A549 (cell line): ENCODE data around the gene SLC37A1. TPM values are rescaled to one million over a fixed set of nuclear protein-coding genes. Genes with fewer than 3 reads are reported as not detected.

Experiments
- ATAC-seq, 2 experiments: fragments of 200-7000 bp in 1 of 2; fragments of >200 bp in 1 of 2; cut with Nextera tagmentation in 1 of 2; cut with Tn5 transposase in 1 of 2; 3 replicates each; pipeline versions ENCODE4 v1.8.0 to v1.9.1; 2018 to 2020; ENCODE audit warnings: mild to moderate bottlenecking in 1 of 2, moderate library complexity in 1 of 2
- CTCF ChIA-PET: fragments of 300-600 bp; sonication (Branson Sonifier 250); formaldehyde crosslinking; extraction: SDS; loops from one replicate; lab custom pipeline; 2021; ENCODE audit warnings: antibody characterized with exemption, inconsistent platforms; lab: Yijun Ruan, JAX
- POLR2A ChIA-PET: fragments of 350-600 bp; formaldehyde crosslinking; extraction: SDS; loops from one replicate; lab custom pipeline; 2021; ENCODE audit warnings: antibody characterized with exemption, inconsistent platforms; lab: Yijun Ruan, JAX
- DNase-seq, 2 experiments: peaks; one replicate each; pipeline versions ENCODE4 v3.0.0 to v3.0.0-alpha.2; 2011 to 2016; ENCODE audit warnings: low read depth in 1 of 2, low spot score in 1 of 2
- FAIRE-seq: peaks from 2 replicates; lab custom pipeline; 2011; peaks lifted over from hg19 to GRCh38; lab: Jason Lieb, UNC
- H3K27ac ChIP-seq, 2 experiments: fragments of >200 bp; sonication (Bioruptor Twin); formaldehyde crosslinking; 3 replicates each; pipeline ENCODE4 v1.5.1; 2016 to 2017
- H3K4me1 ChIP-seq: fragments of >200 bp; sonication (Bioruptor Twin); formaldehyde crosslinking; 3 replicates; pipeline ENCODE4 v1.6.1; 2016
- H3K4me2 ChIP-seq: fragments of >200 bp; sonication (Bioruptor Twin); formaldehyde crosslinking; 3 replicates; pipeline ENCODE4 v1.6.1; 2016
- H3K4me3 ChIP-seq: fragments of >200 bp; sonication (Bioruptor Twin); formaldehyde crosslinking; 3 replicates; pipeline ENCODE4 v1.5.1; 2016
- H3K9me3 ChIP-seq: fragments of >200 bp; sonication (Bioruptor Twin); formaldehyde crosslinking; 3 replicates; pipeline ENCODE4 v1.6.1; 2016
- CBX2 ChIP-seq: fragments of 200-600 bp; sonication (generic); IDR thresholded peaks from 2 replicates; pipeline ENCODE4 v1.6.1; 2016; ENCODE audit warnings: low read depth, mild to moderate bottlenecking, borderline replicate concordance
- CHD4 ChIP-seq: fragments of 200-600 bp; sonication (generic); IDR thresholded peaks from 2 replicates; pipeline ENCODE4 v1.6.1; 2016; ENCODE audit warnings: antibody characterized with exemption, mild to moderate bottlenecking, borderline replicate concordance
- EP300 ChIP-seq, 2 experiments: fragments of >200 bp; sonication (Bioruptor Twin); formaldehyde crosslinking; IDR thresholded peaks; 2 replicates in 1 of 2; 3 replicates in 1 of 2; pipeline ENCODE4 v1.6.1; 2016 to 2017
- FOSB ChIP-seq: fragments of 250-450 bp; sonication (Bioruptor Pico); IDR thresholded peaks from 2 replicates; pipeline ENCODE4 v1.5.0; 2020; ENCODE audit warnings: mild to moderate bottlenecking, moderate library complexity
- FOSL2 ChIP-seq, 2 experiments: fragments of 450-650 bp in 1 of 2; fragments of >200 bp in 1 of 2; sonication (Bioruptor Twin) in 1 of 2; formaldehyde crosslinking; IDR thresholded peaks; 2 replicates each; pipeline versions ENCODE4 v1.5.0 to v1.6.1; 2016 to 2020; ENCODE audit warnings: mild to moderate bottlenecking in 1 of 2, moderate library complexity in 1 of 2
- FOXS1 ChIP-seq: fragments of 250-450 bp; sonication (Bioruptor Pico); IDR thresholded peaks from 2 replicates; pipeline ENCODE4 v1.5.0; 2020; ENCODE audit warnings: mild to moderate bottlenecking, moderate library complexity
- JUN ChIP-seq, 2 experiments: fragments of >200 bp; sonication (Bioruptor Twin); formaldehyde crosslinking; IDR thresholded peaks; 2 replicates in 1 of 2; 3 replicates in 1 of 2; pipeline ENCODE4 v1.6.1; 2016 to 2017
- JUNB ChIP-seq: fragments of >200 bp; sonication (Bioruptor Twin); formaldehyde crosslinking; IDR thresholded peaks from 2 replicates; pipeline ENCODE4 v1.6.1; 2016
- MAFK ChIP-seq: fragments of 450-650 bp; IDR thresholded peaks from 2 replicates; pipeline ENCODE4 v1.6.1; 2014; ENCODE audit not compliant: partially characterized antibody
- MYC ChIP-seq: IDR thresholded peaks from 2 replicates; pipeline ENCODE4 v1.6.1; 2012; ENCODE audit warnings: mild to moderate bottlenecking, inconsistent platforms, low read length, improper control_type of control experiment, borderline replicate concordance
- NPAS2 ChIP-seq: fragments of 250-450 bp; sonication (Bioruptor Pico); IDR thresholded peaks from 2 replicates; pipeline ENCODE4 v1.8.0; 2022; ENCODE audit warnings: mild to moderate bottlenecking, moderate library complexity, borderline replicate concordance
- POLR2AphosphoS2 ChIP-seq: conservative IDR thresholded peaks from 2 replicates; pipeline ENCODE4 v1.6.1; 2012; ENCODE audit warnings: low read length, improper control_type of control experiment, inconsistent platforms
- RARB ChIP-seq: fragments of 250-450 bp; sonication (Bioruptor Pico); IDR thresholded peaks from 2 replicates; pipeline ENCODE4 v1.8.0; 2021; ENCODE audit warnings: mild to moderate bottlenecking, moderate library complexity
- RCOR1 ChIP-seq: fragments of 150-350 bp; IDR thresholded peaks from 2 replicates; pipeline ENCODE4 v1.6.1; 2014; ENCODE audit warnings: antibody characterized with exemption, low read length, low read depth
- TFCP2L1 ChIP-seq: fragments of 250-450 bp; sonication (Bioruptor Pico); IDR thresholded peaks from 2 replicates; pipeline ENCODE4 v1.5.0; 2021; ENCODE audit warnings: mild to moderate bottlenecking
- ZC3H11A ChIP-seq: fragments of 450-650 bp; IDR thresholded peaks from 2 replicates; pipeline ENCODE4 v1.6.1; 2014; ENCODE audit warnings: antibody characterized with exemption, mild to moderate bottlenecking
- ZNF302 ChIP-seq: fragments of 250-450 bp; sonication (Bioruptor Pico); IDR thresholded peaks from 2 replicates; pipeline ENCODE4 v1.9.0; 2021; ENCODE audit warnings: inconsistent platforms, mild to moderate bottlenecking, moderate library complexity
- whole genome bisulfite sequencing: methylation state at CpG from one replicate; pipeline ENCODE4 v1.1.6; 2017; ENCODE audit errors: missing lambda C conversion rate; 5-methylcytosine and 5-hydroxymethylcytosine counted together
- polyA plus RNA-seq, 4 experiments: library from polyadenylated mRNA; depleted of rRNA in 3 of 4; stranded (reverse); fragments of >200 nt; fragmentation: RNase III in 1 of 4; extraction: RNeasy Plus Mini Kit Qiagen cat#74134 plus additional on column Dnase treatment in 1 of 4; gene quantifications; 2 replicates in 3 of 4; 3 replicates in 1 of 4; pipeline ENCODE4 v1.2.3, GENCODE V29; 2011 to 2017
- TF ChIP-seq, protein P1 (sequence below): fragments of 250-450 bp; sonication (Bioruptor Pico); IDR thresholded peaks from 2 replicates; pipeline ENCODE4 v1.5.0; 2020; ENCODE audit warnings: low read depth, mild to moderate bottlenecking, moderate library complexity
- TF ChIP-seq, protein P2 (sequence below): fragments of 450-650 bp; IDR thresholded peaks from 2 replicates; pipeline ENCODE4 v1.6.1; 2014; ENCODE audit warnings: antibody characterized with exemption
- TF ChIP-seq, protein P3 (sequence below): IDR thresholded peaks from 2 replicates; pipeline ENCODE4 v1.6.1; 2012; ENCODE audit warnings: low read depth, borderline replicate concordance
- TF ChIP-seq, protein P4 (sequence below): fragments of 150-350 bp; IDR thresholded peaks from 2 replicates; pipeline ENCODE4 v1.6.1; 2014; ENCODE audit warnings: low read depth, mild to moderate bottlenecking, low read length
- TF ChIP-seq, protein P5 (sequence below): IDR thresholded peaks from 2 replicates; pipeline ENCODE4 v1.6.1; 2012
- TF ChIP-seq, protein P6 (sequence below): fragments of >200 bp; sonication (Bioruptor Twin); formaldehyde crosslinking; IDR thresholded peaks from 3 replicates; pipeline ENCODE4 v1.6.1; 2016
- TF ChIP-seq, protein P7 (sequence below): fragments of 200-600 bp; sonication (generic); IDR thresholded peaks from 2 replicates; pipeline ENCODE4 v1.6.1; 2016; ENCODE audit warnings: antibody characterized with exemption, mild to moderate bottlenecking, moderate library complexity

The SLC37A1 gene
- polyA plus RNA-seq, 2 of the 4 experiments (the other 2 are of a cell fraction): 1.9 to 2.1 TPM

DNA sequence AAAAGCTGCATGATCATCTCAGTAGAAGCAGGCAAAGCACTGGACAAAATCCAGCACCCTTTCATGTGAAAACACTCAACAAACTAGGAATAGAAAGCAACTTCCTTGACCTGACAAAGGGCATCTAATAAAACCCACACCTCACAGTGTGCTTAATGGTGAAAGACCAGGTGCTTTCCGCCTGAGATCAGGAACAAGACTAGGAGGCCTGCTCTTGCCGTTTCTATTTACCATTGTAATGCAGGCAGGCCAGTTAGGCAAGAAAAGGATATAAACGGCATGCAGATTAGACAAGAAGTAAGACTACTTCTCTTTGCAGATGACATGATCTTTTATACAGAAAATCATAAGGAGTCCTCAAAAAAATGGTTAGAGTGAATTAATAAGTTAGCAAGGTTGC, 37.2 kb downstream of the SLC37A1 start:
- 71% methylated on average over 3 of the region's 3 CpGs for WGBS
- CTCF ChIA-PET: no interaction called here

DNA sequence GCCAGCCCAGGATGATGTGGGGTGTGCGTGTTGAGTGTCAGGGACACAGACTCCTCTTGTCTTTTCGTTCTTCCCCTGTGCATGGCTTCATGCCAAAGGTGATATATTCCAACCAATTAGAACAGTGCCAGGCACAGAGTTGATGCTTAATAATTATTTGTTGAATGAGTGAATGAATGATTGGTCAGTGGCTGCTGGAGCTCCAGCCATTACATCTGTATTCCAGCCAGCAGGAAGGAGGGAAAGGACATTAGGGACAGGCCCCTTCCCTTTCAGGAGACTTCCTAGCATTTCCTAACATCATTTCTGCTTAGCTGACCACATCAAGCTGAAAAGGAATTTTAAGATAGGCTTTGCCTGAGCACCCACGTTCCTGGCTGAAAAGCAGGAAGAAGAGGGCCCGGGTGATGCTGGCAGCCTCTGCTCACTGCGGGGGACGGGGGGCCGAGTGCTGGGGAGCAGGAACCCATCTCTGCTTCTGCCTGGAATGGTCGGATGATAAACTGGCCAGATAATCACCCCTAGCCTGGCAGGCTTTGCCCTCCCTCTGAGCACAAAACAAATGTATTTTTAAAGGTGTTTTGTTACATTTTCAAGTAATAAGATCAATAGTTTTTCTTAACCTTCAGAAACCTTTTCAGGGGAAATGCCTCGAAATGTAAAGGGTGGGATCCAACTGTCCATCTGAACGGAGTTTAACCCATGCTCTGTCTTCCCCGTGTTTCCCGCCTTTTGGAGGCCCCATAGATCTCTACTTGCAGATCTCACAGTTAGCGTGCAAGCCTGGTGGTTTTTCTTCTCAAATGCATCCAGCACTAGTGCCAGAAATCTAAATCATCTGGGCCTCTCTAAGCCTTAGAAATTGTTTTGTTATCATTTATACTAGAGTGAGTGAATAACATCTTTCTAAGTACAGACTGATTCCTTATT, 39.0 kb downstream of the SLC37A1 start:
- H3K4me2 ChIP-seq: no peak overlapping the region
- H3K4me1 ChIP-seq: no peaks in the 10 kb centered on the region
- DNase-seq (no peak), FAIRE-seq (no peak), ATAC-seq (no peak)
- ChIA-PET CTCF (no interaction called here), POLR2A (no interaction called here)
- H3K4me3 ChIP-seq: no peak overlapping the region
- H3K27ac ChIP-seq: no peak overlapping the region
- H3K9me3 ChIP-seq: no peaks in the 10 kb centered on the region
- 76% methylated on average over 13 of the region's 13 CpGs for WGBS
- TF ChIP-seq MYC (no peak), MAFK (no peak), ZNF302 (no peak), FOSL2 (IDR thresholded peaks at IDR 0.05) (no peak), FOSL2 (CRISPR knock-in tag; IDR thresholded peaks at IDR 0.05) (no peak), JUNB (no peak), POLR2AphosphoS2 (no peak), CBX2 (no peak), FOXS1 (CRISPR knock-in tag) (no peak), EP300 (IDR thresholded peaks at IDR 0.05) (no peak), JUN (IDR thresholded peaks at IDR 0.05) (no peak)
- TF ChIP-seq, protein P1, sequence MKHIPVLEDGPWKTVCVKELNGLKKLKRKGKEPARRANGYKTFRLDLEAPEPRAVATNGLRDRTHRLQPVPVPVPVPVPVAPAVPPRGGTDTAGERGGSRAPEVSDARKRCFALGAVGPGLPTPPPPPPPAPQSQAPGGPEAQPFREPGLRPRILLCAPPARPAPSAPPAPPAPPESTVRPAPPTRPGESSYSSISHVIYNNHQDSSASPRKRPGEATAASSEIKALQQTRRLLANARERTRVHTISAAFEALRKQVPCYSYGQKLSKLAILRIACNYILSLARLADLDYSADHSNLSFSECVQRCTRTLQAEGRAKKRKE (CRISPR knock-in tag): no peak
- TF ChIP-seq, protein P2, sequence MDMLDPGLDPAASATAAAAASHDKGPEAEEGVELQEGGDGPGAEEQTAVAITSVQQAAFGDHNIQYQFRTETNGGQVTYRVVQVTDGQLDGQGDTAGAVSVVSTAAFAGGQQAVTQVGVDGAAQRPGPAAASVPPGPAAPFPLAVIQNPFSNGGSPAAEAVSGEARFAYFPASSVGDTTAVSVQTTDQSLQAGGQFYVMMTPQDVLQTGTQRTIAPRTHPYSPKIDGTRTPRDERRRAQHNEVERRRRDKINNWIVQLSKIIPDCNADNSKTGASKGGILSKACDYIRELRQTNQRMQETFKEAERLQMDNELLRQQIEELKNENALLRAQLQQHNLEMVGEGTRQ: no peak
- TF ChIP-seq, protein P3, sequence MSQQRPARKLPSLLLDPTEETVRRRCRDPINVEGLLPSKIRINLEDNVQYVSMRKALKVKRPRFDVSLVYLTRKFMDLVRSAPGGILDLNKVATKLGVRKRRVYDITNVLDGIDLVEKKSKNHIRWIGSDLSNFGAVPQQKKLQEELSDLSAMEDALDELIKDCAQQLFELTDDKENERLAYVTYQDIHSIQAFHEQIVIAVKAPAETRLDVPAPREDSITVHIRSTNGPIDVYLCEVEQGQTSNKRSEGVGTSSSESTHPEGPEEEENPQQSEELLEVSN: no peak
- TF ChIP-seq, protein P4, sequence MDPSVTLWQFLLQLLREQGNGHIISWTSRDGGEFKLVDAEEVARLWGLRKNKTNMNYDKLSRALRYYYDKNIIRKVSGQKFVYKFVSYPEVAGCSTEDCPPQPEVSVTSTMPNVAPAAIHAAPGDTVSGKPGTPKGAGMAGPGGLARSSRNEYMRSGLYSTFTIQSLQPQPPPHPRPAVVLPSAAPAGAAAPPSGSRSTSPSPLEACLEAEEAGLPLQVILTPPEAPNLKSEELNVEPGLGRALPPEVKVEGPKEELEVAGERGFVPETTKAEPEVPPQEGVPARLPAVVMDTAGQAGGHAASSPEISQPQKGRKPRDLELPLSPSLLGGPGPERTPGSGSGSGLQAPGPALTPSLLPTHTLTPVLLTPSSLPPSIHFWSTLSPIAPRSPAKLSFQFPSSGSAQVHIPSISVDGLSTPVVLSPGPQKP: no peak
- TF ChIP-seq, protein P5, sequence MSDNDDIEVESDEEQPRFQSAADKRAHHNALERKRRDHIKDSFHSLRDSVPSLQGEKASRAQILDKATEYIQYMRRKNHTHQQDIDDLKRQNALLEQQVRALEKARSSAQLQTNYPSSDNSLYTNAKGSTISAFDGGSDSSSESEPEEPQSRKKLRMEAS: no peak
- TF ChIP-seq, protein P6, sequence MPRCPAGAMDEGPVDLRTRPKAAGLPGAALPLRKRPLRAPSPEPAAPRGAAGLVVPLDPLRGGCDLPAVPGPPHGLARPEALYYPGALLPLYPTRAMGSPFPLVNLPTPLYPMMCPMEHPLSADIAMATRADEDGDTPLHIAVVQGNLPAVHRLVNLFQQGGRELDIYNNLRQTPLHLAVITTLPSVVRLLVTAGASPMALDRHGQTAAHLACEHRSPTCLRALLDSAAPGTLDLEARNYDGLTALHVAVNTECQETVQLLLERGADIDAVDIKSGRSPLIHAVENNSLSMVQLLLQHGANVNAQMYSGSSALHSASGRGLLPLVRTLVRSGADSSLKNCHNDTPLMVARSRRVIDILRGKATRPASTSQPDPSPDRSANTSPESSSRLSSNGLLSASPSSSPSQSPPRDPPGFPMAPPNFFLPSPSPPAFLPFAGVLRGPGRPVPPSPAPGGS: no peak

More for the DNA sequence above, 37.2 kb downstream of the SLC37A1 start:
- no peaks in the 10 kb centered on the region for H3K4me1 ChIP-seq
- H3K9me3 ChIP-seq: no peaks in the 10 kb centered on the region
- ATAC-seq (no peak), FAIRE-seq (no peak), DNase-seq (no peak)
- no peak overlapping the region for H3K4me2 ChIP-seq
- no peak for TF ChIP-seq RCOR1
- TF ChIP-seq EP300 (IDR thresholded peaks at IDR 0.05): no peak
- TF ChIP-seq MAFK: no peak
- TF ChIP-seq ZC3H11A: no peak
- TF ChIP-seq FOSB (CRISPR knock-in tag): no peak
- TF ChIP-seq, protein P7, sequence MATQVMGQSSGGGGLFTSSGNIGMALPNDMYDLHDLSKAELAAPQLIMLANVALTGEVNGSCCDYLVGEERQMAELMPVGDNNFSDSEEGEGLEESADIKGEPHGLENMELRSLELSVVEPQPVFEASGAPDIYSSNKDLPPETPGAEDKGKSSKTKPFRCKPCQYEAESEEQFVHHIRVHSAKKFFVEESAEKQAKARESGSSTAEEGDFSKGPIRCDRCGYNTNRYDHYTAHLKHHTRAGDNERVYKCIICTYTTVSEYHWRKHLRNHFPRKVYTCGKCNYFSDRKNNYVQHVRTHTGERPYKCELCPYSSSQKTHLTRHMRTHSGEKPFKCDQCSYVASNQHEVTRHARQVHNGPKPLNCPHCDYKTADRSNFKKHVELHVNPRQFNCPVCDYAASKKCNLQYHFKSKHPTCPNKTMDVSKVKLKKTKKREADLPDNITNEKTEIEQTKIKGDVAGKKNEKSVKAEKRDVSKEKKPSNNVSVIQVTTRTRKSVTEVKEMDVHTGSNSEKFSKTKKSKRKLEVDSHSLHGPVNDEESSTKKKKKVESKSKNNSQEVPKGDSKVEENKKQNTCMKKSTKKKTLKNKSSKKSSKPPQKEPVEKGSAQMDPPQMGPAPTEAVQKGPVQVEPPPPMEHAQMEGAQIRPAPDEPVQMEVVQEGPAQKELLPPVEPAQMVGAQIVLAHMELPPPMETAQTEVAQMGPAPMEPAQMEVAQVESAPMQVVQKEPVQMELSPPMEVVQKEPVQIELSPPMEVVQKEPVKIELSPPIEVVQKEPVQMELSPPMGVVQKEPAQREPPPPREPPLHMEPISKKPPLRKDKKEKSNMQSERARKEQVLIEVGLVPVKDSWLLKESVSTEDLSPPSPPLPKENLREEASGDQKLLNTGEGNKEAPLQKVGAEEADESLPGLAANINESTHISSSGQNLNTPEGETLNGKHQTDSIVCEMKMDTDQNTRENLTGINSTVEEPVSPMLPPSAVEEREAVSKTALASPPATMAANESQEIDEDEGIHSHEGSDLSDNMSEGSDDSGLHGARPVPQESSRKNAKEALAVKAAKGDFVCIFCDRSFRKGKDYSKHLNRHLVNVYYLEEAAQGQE: no peak
- TF ChIP-seq CHD4: no peak
- no peak for TF ChIP-seq NPAS2 (CRISPR knock-in tag)
- no peak for TF ChIP-seq RARB
- TF ChIP-seq TFCP2L1 (CRISPR knock-in tag): no peak
- no peak overlapping the region for H3K4me3 ChIP-seq
- POLR2A ChIA-PET: no interaction called here
- no peak overlapping the region for H3K27ac ChIP-seq
